HG02571 (cell line): ENCODE results near the gene TMEM98.
"Not testable (repeated sequence)": the region's sequence is repeated elsewhere in the genome, so short reads cannot be mapped to it uniquely, and the experiment has no call there.

ENCODE experiments used
- ATAC-seq: cut with Tn5 transposase; IDR thresholded peaks from one replicate; pipeline ENCODE4 v1.9.1; 2021; ENCODE audit warnings: mild to moderate bottlenecking, moderate library complexity; ENCODE audit not compliant: unreplicated experiment

TMEM98 gene

DNA sequence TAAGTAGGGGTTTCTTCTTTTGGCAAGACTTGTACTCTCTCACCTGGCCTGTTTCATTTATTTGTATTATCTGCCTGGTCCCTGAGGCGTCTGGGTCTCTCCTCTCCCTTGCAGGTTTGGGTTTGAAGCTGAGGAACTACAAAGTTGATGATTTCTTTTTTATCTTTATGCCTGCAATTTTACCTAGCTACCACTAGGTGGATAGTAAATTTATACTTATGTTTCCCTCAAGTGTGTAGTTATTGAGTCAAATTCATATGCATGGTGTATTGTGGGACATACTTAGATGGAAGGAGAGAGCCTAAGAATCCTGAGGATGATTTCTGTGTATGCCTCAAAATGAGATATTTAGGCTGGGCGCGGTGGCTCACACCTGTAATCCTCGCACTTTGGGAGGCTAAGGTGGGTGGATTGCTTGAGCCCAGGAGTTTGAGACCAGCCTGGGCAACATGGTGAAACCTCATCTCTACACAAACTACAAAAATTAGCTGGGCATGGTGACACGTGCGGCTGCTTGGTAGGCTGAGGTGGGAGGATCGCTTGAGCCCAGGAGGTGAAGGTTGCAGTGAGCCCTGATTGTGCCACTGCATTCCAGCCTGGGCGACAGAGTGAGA is 13.6 kb downstream of the TMEM98 start:
- ATAC-seq = no peak

DNA sequence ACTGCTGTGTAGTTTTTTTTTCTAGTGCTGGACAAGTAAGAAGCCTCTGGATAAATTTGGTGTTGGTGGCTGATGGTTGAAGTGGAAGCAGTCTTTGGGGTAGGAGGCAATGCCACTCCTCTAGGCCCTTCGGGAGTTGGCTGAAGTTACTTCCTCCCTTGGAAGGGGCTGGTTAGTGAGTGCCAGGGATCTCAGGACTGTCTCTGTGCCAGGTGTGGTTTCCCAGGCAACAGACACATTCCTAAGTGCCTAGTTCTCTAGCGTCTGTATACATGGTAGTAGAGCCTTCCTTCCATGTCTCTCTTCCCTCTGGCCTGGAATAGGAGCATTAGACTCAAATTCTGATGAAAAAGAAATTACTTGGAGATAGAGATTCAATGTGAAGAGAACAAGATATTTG is 15.3 kb downstream of the TMEM98 start:
- no peak for ATAC-seq

DNA sequence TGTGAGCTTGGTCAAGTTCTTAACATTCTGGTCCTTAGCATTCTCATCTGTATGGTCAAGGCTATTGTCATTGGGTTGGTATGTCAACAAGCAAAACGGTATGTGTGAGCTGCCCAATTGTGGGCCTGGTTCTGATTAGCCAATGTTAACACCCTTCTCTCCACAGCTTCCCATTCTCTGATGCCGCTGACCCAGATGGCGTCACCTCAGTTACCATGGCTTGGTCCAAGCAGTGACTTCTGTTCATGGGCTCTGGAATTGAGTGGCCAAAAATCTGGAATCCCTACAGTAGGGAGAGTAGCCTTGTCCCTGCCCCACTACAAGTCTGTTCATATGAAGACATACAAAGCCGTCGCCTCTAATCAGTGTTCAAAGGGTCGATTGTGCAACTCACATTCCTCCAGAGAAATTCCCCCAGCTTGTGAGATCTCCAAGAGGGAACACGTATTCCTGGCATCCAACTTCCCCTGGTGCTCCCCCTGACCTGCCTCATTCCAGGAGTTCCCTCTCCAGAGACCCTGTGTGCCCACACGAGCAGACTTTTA is 15.8 kb downstream of the TMEM98 start:
- no peak for ATAC-seq

DNA sequence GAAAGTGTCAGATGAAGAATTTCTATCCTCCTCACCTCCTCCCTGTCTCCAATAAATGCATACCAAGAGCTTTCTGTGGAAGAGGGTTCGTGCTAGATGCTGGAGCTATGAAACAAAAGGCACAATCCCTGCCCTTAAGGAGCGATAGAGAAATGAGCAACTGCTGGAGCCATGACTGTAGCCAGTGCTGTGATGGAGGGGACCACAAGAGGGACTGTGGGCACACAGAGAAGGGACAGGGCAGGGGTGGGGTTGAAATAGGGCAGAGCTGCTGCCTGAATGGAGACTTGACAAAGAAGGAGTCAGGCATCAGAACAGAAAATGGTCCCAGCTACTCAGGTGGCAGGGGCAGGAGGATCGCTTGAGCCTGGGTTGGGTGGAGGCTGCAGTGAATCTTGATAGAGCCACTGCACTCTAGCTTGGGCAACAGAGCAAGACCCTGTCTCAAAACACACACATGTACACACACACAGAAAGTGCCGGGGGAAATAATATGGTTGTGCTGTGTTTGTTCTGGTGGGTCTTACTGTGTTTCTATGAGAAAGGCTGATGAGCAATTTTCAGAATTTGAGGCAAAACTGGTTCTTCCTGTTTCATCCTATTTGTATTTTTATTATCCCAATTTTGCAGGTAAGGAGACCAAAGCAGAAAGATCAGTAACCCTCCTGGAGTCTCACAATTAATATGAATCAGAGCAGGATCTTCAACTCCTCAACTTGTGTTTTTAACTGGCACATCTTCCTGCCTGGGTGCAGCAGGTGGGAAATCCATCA is 16.5 kb downstream of the TMEM98 start:
- ATAC-seq = no peak

DNA sequence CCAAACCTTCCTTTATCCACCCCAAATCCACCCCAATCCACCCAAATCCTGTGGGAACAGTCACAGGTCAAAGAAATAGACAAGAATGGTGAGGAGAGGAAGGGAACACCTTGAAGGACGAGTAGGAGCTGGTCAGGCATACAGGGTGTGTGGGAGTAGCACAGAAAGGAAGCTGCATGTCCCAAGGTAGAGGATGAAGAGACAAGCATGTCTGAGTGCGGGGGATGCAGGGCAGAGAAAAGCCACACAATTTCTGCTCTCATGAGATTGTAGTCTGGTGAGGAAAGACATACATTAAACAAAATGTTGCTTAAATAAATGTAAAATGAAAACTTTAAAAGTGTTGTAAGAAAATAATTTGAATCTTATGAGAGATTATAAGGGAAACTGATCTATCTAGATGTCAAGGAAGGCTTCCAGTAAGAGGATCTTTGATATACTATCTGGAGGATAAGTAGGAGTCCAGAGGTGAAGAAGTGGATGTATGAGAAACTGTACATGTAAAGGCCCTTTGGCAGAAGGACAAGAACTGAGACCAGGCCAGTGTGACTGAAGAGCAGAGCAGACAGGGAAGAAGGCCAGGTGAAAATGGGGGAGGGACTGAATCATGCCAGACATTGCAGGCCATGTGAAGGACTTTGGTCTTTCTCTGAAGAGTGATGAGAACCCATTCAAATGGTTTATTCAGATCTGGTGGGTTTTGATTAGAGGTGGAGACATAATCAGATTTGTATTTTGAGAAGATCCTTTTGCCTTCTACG is 18.6 kb downstream of the TMEM98 start:
- ATAC-seq = no peak

DNA sequence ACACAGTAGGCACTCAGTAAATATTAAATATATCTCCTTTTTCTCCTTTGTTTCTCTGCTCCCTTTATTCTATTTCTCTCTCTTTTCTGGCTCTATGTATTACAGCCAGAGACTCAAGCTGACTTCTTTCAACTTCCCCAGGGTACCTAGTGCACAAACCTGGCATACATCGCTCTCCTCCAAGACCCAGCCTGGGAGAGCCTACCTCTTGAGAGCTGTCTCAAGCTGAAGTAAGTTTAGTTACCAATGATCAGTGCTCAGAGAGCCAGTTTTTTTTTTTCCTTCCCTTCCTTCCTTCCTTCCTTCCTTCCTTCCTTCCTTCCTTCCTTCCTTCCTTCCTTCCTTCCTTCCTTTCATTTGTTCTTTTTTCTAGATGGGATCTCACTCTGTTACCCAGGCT is 19.8 kb downstream of the TMEM98 start:
- ATAC-seq = no peak

DNA sequence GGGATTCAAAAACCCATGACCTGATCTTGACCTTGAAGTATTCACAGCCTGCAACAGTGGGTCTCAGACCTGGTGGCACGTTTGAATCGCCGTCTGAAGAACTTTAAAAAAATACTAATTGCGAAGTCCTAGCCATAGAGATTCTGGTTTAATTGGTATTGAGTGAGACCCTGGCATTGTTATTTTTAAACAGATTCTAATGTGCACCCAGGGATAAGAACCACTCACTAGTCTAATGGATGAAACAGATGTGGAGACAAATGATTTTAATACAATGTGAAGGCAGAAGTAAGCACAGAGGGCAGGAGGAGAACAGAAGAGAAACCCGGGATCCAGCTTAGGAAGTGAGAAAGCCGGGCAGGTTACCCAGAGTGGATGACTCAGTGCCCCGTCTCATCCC is 21.2 kb downstream of the TMEM98 start:
- no peak for ATAC-seq

DNA sequence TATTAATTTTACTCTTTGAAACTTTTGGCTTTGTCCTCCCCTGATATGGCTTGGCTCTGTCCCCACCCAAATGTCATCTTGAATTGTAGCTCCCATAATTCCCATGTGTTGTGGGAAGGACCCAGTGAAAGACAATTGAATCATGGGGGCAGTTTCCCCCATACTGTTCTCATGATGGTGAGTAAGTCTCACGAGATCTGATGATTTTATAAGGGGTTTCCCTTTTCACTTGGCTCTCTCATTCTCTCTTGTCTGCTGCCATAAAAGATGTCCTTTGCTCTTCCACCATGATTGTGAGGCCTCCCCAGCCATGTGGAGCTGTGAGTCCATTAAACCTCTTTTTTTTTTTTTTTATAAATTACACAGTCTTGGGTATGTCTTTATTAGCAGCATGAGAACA is 24.5 kb downstream of the TMEM98 start:
- not testable (repeated sequence) for ATAC-seq

DNA sequence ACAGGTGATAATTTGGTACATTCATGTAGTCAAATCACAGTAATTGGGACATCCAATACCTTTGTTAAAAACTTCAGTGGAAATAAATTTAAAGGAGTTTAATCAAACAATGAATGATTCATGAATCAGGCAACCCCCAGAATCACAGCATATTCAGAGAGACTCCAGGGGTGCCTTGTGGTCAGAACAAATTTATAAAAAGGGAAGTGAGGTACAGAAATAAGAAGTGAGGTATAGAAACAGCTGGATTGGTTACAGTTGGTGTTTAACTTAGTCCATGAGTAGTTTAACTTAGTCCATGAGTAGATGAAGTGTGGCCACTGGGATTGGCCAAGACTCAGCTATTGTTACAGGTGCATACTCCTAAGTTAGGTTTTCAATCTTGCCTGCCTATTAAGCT is 25.1 kb downstream of the TMEM98 start:
- ATAC-seq = no peak

DNA sequence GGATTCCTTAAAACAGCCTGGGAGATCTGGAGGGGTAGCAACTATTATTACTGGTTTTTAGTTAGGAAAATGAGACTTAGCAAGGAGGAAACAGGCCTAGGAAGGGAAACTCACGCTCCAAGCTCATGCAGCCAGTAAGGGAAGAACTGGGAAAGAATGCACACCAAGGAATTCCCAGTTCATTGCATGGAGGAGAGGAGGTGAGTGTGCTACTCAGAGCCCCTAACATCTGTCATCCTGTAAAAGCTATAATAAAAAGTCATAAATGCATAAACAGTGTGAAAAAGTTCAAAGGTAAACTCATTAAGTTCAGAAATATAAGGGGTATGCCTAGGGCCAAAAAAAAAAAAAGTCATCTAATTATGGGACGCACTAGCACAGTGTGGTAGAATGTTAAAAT is 25.9 kb downstream of the TMEM98 start:
- no peak for ATAC-seq

DNA sequence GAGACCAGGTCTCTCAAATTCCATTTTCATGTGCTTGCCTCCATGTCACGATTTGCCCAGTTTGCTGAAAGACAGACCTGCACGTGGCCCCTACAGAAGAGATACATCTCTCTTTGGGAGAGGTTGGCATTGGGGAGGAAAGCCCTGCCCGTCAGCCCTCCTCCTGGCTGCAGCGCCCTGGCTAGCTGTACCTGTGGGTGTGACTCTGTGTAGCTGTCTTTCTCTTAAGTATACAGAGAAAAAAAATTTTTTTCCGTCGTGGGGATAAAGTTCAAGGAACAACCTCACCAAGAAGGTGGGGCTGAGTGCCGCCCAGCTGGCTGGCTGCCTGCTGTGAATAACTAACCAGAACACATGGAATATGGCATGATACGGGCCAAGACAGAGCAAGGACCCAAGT is 26.5 kb downstream of the TMEM98 start:
- ATAC-seq = no peak

DNA sequence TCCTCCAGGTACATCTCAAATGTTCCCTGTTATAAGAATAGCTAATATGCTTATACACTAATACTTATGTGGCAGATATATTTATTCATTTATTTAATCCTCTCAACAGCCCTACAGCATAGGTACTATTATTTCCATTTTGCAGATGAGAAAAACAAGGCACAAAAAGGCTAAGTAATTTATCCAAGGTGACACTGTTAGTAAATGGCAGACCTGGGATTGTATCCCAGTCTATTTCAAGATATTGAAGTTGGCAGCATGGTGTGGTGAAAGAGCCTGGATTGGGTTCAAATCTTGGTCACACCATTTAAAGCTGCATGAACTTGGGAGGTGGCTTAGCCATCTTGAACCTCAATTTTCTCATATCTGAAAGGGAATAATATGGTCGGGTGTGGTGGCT is 27.2 kb downstream of the TMEM98 start:
- ATAC-seq = no peak

DNA sequence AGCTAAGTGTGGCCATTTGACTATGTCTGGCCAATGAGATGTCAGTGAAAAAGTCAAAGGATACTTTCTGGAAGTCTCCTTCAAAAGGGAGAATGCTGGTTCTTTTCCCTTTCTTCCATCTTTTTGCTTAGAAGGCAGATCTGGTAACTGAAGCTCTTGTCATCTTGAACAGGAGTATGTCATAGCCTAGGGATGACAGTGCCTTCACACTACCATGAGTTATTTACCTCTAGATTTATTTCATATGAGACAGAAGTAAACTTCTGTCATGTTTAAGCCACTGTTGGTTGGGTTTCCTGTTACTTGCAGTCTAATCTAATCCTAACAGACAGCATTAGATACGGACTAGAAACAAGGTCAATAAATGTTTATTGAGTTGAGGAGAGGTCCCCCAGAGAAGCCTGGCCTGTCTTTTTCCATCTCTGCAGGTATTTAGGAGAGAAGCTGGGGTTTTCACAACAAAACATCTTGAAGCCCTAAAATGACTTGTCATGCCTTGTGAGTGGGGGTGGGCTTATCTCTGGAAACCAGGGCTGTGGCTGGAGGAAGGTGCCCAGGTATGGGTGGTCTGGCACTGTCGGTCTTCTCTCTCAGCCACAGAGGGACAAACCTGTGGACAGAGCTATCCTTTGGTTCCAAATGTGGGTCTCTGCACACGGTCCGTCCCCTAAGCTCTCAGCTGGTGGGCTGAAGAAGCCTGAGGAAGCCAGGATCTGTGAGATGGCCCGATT is 28.5 kb downstream of the TMEM98 start:
- ATAC-seq = no peak

DNA sequence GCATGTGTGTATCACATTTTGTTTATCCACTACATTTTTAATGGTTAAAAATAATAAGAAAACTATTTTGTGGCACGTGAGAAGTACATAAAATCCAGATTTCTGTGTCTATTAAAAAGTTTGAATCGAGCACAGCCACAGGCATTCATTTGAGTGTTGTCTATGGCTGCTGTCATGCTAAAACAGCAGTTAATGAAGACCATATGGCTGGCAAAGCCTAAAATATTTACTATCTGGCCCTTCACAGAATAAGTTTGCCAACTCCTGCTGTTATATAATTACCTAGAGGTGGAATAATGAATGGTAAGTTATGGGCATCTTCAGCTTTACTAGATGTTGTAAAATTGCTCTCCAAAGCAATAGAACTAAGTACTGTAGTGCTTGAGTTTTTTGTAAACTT is 30.5 kb downstream of the TMEM98 start:
- no peak for ATAC-seq

DNA sequence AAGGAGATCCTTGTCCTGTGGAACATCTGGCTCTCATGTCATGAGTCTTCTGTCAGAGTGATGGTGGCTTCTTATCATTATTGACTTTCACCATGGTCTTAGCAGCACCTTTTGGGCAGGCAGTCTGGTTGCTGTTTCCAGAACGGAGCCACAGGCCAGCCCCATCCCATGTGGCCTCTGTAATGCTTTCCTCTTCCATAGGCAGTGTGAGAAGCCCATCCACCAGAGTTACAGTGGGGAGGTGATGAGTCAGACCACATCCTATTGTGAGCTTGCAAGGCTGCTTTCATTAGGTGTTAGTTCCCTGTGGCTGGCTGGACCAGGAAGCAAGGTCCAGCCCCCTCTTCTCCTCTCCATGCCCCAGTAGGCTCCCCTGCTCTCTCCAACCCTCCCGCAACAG is 32.9 kb downstream of the TMEM98 start:
- no peak for ATAC-seq

DNA sequence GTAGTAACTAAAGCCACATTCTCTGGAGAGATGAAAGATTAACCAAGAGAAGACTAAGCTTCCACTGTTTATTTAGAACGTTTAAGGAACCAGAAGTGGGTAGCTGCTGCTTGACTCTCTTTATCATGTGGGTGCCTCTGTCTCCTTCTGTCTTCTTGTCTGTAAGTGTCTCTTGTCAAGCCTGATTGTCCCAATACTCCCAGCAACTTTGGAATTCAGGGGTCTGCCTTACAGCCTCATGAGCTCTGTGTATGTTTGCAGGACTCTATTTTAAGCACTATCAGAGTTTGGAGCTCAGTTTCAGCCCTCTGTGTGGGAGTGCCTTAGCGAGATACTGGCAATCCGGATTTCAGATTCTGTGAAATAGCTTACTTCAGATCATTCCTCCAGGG is 34.4 kb downstream of the TMEM98 start:
- no peak for ATAC-seq

DNA sequence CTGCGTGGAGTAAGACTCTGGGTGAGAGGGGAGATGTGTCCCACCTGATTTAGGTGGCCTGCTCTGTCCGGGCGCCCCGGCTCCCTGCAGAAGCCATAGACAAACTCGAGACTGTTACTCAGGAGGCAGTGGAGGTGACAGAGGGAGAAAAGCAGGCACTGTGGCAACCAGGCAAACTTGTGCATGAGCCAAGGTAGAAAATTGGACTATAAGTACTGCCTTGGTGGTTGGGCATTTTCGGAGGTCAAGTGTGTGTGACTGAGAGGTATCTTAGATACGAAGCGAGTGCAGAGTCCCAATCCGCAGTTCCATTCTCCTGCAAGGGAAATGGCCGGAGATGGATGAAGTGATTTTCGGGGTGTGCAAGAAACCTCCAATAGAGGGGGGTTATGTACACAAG is 36.6 kb downstream of the TMEM98 start:
- ATAC-seq = no peak

DNA sequence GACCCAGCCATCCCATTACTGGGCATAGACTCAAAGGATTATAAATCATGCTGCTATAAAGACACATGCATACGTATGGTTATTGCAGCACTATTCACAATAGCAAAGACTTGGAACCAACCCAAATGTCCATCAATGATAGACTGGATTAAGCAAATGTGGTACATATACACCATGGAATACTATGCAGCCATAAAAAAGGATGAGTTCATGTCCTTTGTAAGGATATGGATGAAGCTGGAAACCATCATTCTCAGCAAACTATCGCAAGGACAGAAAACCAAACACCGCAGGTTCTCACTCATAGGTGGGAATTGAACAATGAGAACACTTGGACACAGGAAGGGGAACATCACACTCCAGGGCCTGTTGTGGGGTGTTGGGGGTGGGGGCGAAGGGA is 41.3 kb downstream of the TMEM98 start:
- not testable (repeated sequence) for ATAC-seq

DNA sequence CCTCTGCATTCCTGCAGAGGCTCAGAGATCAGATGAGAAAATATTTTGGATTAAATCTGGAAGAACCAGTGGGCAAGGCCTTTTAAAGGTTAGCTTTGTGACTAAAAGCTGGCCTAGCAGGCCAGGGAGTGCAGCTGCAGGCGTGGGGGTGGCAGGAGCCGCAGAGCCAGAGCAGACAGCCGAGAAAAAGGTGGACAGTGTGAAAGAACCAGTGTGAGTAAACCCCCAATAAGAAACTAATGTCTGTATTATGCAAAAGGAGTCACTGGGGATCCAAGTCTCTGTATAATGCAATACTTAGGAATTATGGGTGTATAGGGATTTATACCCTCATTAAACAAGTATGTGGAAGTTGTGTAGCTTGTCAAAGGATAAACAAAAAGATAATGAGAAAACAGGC is 42.3 kb downstream of the TMEM98 start:
- no peak for ATAC-seq

DNA sequence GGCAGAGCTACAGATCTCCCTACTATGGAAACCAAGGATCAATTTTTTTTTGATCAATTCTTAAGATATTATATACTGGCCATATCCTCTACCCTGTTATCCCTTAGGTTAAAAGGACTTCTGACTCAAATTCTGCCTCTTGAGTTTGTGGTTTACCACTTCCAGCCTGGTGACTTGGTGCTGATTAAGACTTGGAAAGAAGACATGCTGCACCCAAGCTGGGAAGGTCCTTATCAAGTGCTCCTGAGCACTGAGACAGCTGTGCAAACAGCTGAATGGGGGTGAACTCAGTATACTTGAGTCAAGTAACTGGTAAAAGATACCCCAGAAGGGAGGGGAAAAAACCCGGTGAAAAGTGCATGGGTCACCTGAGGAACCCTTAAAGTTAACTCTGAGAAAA is 43.2 kb downstream of the TMEM98 start:
- no peak for ATAC-seq

DNA sequence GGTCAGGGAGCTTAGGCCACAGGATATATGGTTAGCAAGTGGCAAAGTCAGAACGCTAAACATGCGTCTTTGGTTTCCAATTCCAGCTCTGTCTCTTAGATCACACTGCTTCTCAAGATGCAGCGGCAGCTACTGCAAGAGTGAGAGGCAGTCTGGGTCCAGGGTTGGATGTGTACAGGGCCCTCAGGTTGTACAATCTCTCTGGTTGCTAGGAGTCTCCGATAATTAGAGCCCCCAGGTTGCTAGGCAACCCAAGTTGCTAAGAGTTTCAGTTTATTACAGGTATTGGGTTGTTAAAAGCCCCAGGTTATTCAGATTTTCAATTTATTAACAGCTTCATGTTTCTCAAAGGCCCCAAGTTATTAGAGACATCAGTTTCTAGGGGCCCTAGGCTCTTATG is 48.2 kb downstream of the TMEM98 start:
- ATAC-seq = no peak
